ENCODE data around the gene CDK5R2. TPM values are rescaled to one million over a fixed set of nuclear protein-coding genes. Genes with fewer than 3 reads are reported as not detected.

The CDK5R2 gene
- total RNA-seq, 1 donor: not detected

DNA sequence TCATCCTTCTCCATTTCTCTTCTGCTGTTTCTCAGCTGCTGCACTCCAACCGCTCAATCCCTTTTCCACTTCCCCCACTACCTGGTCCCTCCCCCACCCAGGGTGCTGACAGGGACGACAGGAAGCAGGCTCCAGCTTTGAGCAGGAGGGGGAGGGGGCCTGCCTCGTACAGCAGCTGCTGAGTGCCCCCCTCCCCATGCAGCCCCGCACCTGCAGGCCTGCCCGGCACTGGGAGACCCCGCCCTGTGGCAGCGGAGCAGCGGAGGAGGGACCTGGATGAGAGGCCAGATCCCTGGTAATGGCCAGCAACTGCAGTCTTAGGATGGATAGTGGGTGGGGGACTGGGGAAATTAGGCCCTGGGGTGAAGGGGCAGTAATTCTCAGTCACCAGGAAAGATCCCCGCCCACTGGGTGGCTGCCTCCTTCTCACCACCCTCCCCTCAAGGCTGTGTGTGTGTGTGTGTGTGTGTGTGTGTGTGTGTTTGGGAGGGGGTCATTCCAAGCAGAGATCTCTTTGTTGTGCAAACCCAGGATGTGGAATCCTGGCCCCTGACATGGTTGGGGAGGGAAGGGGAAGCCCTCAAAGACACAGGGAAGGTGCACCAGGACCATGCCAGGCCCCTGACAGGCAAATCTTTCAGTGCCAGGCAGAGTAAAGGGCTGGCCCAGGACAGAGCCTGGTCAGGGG is 40.6 kb downstream of the CDK5R2 start:
- no peak overlapping the region for H3K4me3 ChIP-seq (ENCODE audit: low read depth, low read length)
- TF ChIP-seq, protein P1, sequence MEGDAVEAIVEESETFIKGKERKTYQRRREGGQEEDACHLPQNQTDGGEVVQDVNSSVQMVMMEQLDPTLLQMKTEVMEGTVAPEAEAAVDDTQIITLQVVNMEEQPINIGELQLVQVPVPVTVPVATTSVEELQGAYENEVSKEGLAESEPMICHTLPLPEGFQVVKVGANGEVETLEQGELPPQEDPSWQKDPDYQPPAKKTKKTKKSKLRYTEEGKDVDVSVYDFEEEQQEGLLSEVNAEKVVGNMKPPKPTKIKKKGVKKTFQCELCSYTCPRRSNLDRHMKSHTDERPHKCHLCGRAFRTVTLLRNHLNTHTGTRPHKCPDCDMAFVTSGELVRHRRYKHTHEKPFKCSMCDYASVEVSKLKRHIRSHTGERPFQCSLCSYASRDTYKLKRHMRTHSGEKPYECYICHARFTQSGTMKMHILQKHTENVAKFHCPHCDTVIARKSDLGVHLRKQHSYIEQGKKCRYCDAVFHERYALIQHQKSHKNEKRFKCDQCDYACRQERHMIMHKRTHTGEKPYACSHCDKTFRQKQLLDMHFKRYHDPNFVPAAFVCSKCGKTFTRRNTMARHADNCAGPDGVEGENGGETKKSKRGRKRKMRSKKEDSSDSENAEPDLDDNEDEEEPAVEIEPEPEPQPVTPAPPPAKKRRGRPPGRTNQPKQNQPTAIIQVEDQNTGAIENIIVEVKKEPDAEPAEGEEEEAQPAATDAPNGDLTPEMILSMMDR (IDR thresholded peaks at IDR 0.05; ENCODE audit: insufficient read depth, low read depth, low read length): no peak
- DNase-seq (ENCODE audit: low read depth): no peak

DNA sequence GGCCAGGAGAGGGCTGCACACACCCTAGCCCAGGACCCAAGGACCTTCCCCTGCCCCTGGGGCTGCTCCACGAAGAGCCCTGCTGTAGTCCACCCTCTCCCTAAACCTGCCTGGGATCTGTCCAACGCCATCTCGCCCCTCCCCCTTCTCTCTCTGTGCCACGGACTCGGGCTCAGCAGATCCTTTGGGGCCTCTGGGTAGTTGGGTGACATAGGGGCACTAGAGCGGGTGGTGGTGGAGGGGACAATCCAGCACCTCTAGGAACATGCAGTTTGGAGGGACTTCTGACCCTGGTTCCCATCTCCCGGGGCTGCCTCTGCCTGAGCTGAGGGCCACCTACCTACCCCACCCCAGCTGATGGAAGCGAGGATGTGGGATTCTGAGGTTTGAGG is 41.1 kb downstream of the CDK5R2 start:
- H3K4me3 ChIP-seq (ENCODE audit: low read depth, low read length): no peak overlapping the region
- DNase-seq (ENCODE audit: low read depth): no peak
- TF ChIP-seq, protein P1 (IDR thresholded peaks at IDR 0.05; ENCODE audit: insufficient read depth, low read depth, low read length): no peak

GRCh38 chr2:219001100-219001576 is 41.7 kb downstream of the CDK5R2 start:
- no peak overlapping the region for H3K4me3 ChIP-seq (ENCODE audit: low read depth, low read length)
- no peak for DNase-seq (ENCODE audit: low read depth)

GRCh38 chr2:219001577-219002394 is 42.3 kb downstream of the CDK5R2 start:
- H3K4me3 ChIP-seq (ENCODE audit: low read depth, low read length): no peak overlapping the region
- TF ChIP-seq, protein P1 (IDR thresholded peaks at IDR 0.05; ENCODE audit: insufficient read depth, low read depth, low read length): no peak
- DNase-seq (ENCODE audit: low read depth): no peak

More at GRCh38 chr2:219001100-219001576, 41.7 kb downstream of the CDK5R2 start:
- TF ChIP-seq, protein P1 (IDR thresholded peaks at IDR 0.05; ENCODE audit: insufficient read depth, low read depth, low read length): no peak

DNA sequence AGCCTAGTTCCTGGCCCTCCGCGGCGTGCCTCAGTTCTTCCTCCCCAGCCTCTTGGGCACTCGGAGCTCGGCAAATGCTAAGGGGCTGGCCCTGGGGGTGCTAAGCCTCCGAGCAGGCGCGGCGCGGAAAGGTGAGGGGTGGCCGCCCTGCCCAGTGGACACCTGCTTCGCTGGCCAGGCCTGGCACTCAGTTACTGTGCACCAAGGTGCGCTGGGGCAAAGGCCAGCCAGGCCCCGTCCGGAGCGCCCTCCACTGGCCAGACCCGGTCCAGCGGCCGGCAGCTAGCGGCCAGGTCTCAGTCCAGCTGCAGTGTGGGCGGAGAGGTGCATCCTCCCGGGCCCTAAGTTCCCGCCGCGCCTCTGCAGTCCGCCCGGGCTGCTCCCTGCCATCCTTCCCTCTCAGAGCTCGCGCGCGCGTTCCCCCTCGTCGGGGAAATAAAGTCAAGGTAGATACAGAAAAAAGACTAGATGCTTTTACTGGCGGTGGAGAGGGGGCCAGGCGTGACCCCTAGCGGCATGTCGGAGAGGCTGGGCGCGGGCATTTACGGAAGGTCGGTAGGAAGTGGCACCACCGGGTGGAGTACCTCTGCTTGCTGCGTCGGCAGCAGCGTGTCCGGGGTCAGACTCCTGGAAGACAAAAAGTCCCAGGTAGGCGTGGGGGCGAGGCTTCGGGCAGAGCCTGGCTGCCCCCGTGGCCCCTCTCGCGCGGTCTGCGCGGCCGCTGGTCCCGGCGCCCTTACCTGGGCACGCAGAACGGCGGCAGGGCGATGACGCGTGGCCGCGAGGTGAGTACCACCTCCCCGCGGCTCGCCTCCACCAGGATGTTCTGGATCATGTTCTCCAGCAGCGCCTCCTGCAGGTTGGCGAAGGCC is 43.2 kb downstream of the CDK5R2 start:
- TF ChIP-seq, protein P1 (IDR thresholded peaks at IDR 0.05; ENCODE audit: insufficient read depth, low read depth, low read length): peak; percentile 11
- peak; percentile 5 for DNase-seq (ENCODE audit: low read depth)
- H3K4me3 ChIP-seq (ENCODE audit: low read depth, low read length): no peak overlapping the region

- TF ChIP-seq, protein P1 (IDR thresholded peaks at IDR 0.05; ENCODE audit: insufficient read depth, low read depth, low read length): peak; percentile 28
- no peak for DNase-seq (ENCODE audit: low read depth)
- H3K4me3 ChIP-seq (ENCODE audit: low read depth, low read length): no peak overlapping the region
Observed at GRCh38 chr2:219003267-219003634, 43.8 kb downstream of the CDK5R2 start.
